IMR-90 (cell line): ENCODE results near the gene FOLR2. TPM values are rescaled to one million over a fixed set of nuclear protein-coding genes. Genes with fewer than 3 reads are reported as not detected.

Experiments
- ATAC-seq: fragments of 200-7000 bp; cut with Tn5 transposase; 2 replicates; pipeline ENCODE4 v1.9.1; 2020; ENCODE audit warnings: low read depth, mild to moderate bottlenecking, moderate library complexity
- BruUV-seq: library from RNA; stranded (reverse); fragments of 400-500 nt; replicated peaks from 2 replicates; lab custom pipeline; 2021; lab: Mats Ljungman, UMichigan
- CTCF ChIA-PET: fragments of 300-600 bp; formaldehyde crosslinking; extraction: SDS; loops from one replicate; lab custom pipeline; 2021; ENCODE audit warnings: antibody characterized with exemption; lab: Yijun Ruan, JAX
- POLR2A ChIA-PET: fragments of 300-600 bp; sonication (Branson Sonifier 250); formaldehyde crosslinking; loops from one replicate; lab custom pipeline; 2022; ENCODE audit warnings: antibody characterized with exemption; ENCODE audit not compliant: unreplicated experiment; lab: Charles Lee
- DNase-seq: peaks from one replicate; pipeline ENCODE4 v3.0.0; 2013
- H2AFZ ChIP-seq: replicated peaks from 2 replicates; pipeline ENCODE3; 2013; ENCODE audit warnings: low read length, mild to moderate bottlenecking; ENCODE audit not compliant: poor library complexity
- H2AK5ac ChIP-seq: 2 replicates; pipeline ENCODE4 v1.6.1; 2013; ENCODE audit warnings: low read depth, low read length, inconsistent platforms
- H2AK9ac ChIP-seq: replicated peaks from 2 replicates; pipeline ENCODE3; 2013; ENCODE audit warnings: mild to moderate bottlenecking, low read depth, low read length, moderate library complexity; ENCODE audit not compliant: poor library complexity
- H2BK120ac ChIP-seq: 2 replicates; pipeline ENCODE4 v1.6.1; 2013; ENCODE audit warnings: low read depth, low read length, inconsistent platforms
- H2BK15ac ChIP-seq: 3 replicates; pipeline ENCODE4 v1.6.1; 2013; ENCODE audit warnings: low read depth, low read length, inconsistent platforms
- H2BK20ac ChIP-seq: 2 replicates; pipeline ENCODE4 v1.6.1; 2013; ENCODE audit warnings: low read depth, mild to moderate bottlenecking, inconsistent platforms, low read length, moderate library complexity
- H2BK5ac ChIP-seq: 2 replicates; pipeline ENCODE4 v1.6.1; 2013; ENCODE audit warnings: mild to moderate bottlenecking, low read depth, low read length, inconsistent platforms; ENCODE audit not compliant: poor library complexity, severe bottlenecking
- H3K14ac ChIP-seq: replicated peaks from 2 replicates; pipeline ENCODE4 v1.6.1; 2013; ENCODE audit warnings: low read depth, low read length, inconsistent platforms
- H3K18ac ChIP-seq: 2 replicates; pipeline ENCODE4 v1.6.1; 2013; ENCODE audit warnings: low read depth, low read length, control low read depth
- H3K23ac ChIP-seq: 2 replicates; pipeline ENCODE4 v1.6.1; 2013; ENCODE audit warnings: low read depth, low read length, inconsistent platforms
- H3K27ac ChIP-seq: 2 replicates; pipeline ENCODE4 v1.5.1; 2013; ENCODE audit warnings: mild to moderate bottlenecking, control low read depth, low read length; ENCODE audit not compliant: insufficient read depth
- H3K27me3 ChIP-seq: 2 replicates; pipeline ENCODE4 v1.6.1; 2013; ENCODE audit warnings: low read length; ENCODE audit not compliant: control insufficient read depth, insufficient read depth
- H3K36me3 ChIP-seq: 2 replicates; pipeline ENCODE4 v1.6.1; 2013; ENCODE audit warnings: low read length, mixed read lengths; ENCODE audit not compliant: control insufficient read depth, insufficient read depth
- H3K4ac ChIP-seq: 2 replicates; pipeline ENCODE4 v1.6.1; 2013; ENCODE audit warnings: low read depth, low read length, inconsistent platforms
- H3K4me1 ChIP-seq: 2 replicates; pipeline ENCODE4 v1.6.1; 2013; ENCODE audit warnings: low read length, mixed read lengths; ENCODE audit not compliant: control insufficient read depth, insufficient read depth
- H3K4me2 ChIP-seq: 2 replicates; pipeline ENCODE4 v1.6.1; 2013; ENCODE audit warnings: low read depth, mild to moderate bottlenecking, control low read depth, low read length, moderate library complexity
- H3K4me3 ChIP-seq: 2 replicates; pipeline ENCODE4 v1.5.1; 2013; ENCODE audit warnings: low read depth, mild to moderate bottlenecking, control low read depth, low read length, moderate library complexity; ENCODE audit not compliant: insufficient read depth
- H3K56ac ChIP-seq: 2 replicates; pipeline ENCODE4 v1.6.1; 2013; ENCODE audit warnings: low read length, inconsistent platforms; ENCODE audit not compliant: insufficient read depth; ENCODE audit errors: extremely low read depth
- H3K79me1 ChIP-seq, 2 experiments: 2 replicates each; pipeline ENCODE4 v1.6.1; 2013; ENCODE audit warnings: low read length in 2 of 2, inconsistent platforms in 1 of 2, low read depth in 1 of 2
- H3K9ac ChIP-seq: 2 replicates; pipeline ENCODE4 v1.6.1; 2013; ENCODE audit warnings: low read depth, low read length, control low read depth
- H3K9me1 ChIP-seq: 2 replicates; pipeline ENCODE4 v1.6.1; 2013; ENCODE audit warnings: low read length, inconsistent platforms; ENCODE audit not compliant: insufficient read depth
- H3K9me3 ChIP-seq: 2 replicates; pipeline ENCODE4 v1.6.1; 2013; ENCODE audit warnings: low read length; ENCODE audit not compliant: control insufficient read depth, insufficient read depth
- H4K20me1 ChIP-seq: 2 replicates; pipeline ENCODE4 v1.6.1; 2013; ENCODE audit warnings: low read length, inconsistent platforms; ENCODE audit not compliant: insufficient read depth
- H4K5ac ChIP-seq: 2 replicates; pipeline ENCODE4 v1.6.1; 2013; ENCODE audit warnings: mild to moderate bottlenecking, low read depth, low read length, control low read depth
- H4K8ac ChIP-seq, 2 experiments: 2 replicates each; pipeline ENCODE4 v1.6.1; 2013; ENCODE audit warnings: low read depth in 2 of 2, low read length in 2 of 2, control low read depth in 1 of 2, inconsistent platforms in 1 of 2
- H4K91ac ChIP-seq: 2 replicates; pipeline ENCODE4 v1.6.1; 2013; ENCODE audit warnings: low read depth, low read length, inconsistent platforms; ENCODE audit not compliant: insufficient read depth
- BHLHE40 ChIP-seq: fragments of 150-350 bp; IDR thresholded peaks from 2 replicates; pipeline ENCODE4 v1.6.1; 2016; ENCODE audit warnings: mild to moderate bottlenecking, low read depth, low read length
- FOS ChIP-seq: fragments of 150-350 bp; IDR thresholded peaks from 2 replicates; pipeline ENCODE4 v1.6.1; 2016; ENCODE audit warnings: low read depth, low read length
- MAFK ChIP-seq: IDR thresholded peaks from 2 replicates; pipeline ENCODE4 v1.6.1; 2012; ENCODE audit warnings: low read depth, low read length, improper control_type of control experiment
- NFE2L2 ChIP-seq: fragments of 150-350 bp; IDR thresholded peaks from 2 replicates; pipeline ENCODE4 v1.6.1; 2016; ENCODE audit warnings: low read depth, mild to moderate bottlenecking, low read length
- WGBS, 2 experiments: methylation state at CpG; one replicate each; pipeline versions ENCODE4 v1.1.5 to v1.1.7; 2013; ENCODE audit warnings: missing lambda C conversion rate in 2 of 2; ENCODE audit not compliant: insufficient read length in 1 of 2; ENCODE audit errors: extremely low coverage in 2 of 2; 5-methylcytosine and 5-hydroxymethylcytosine counted together
- dilution Hi-C: fragments of 300-500 bp; cut with HindIII; formaldehyde crosslinking; loops from one replicate; pipeline ENCODE4 v1.14.3; 2018; ENCODE audit warnings: low sequenced_read_pairs; ENCODE audit not compliant: unreplicated experiment
- in situ Hi-C: fragments of 300-500 bp; cut with MboI; formaldehyde crosslinking; loops from 3 replicates; pipeline ENCODE4 v1.14.3; 2019; ENCODE audit warnings: low sequenced_read_pairs, inconsistent platforms, mixed read lengths
- intact Hi-C: fragments of 100-400 bp; cut with micrococcal nuclease; formaldehyde crosslinking; loops from 2 replicates; pipeline ENCODE4 v1.10.0; 2022
- polyA plus RNA-seq, 3 experiments: library from polyadenylated mRNA; depleted of rRNA; stranded (reverse); fragments of >200 nt; gene quantifications; 2 replicates each; pipeline ENCODE4 v1.2.3, GENCODE V29; 2012; ENCODE audit warnings: low replicate concordance in 1 of 3
- total RNA-seq: library from RNA; depleted of rRNA; stranded (reverse); fragments of >200 nt; gene quantifications from 2 replicates; pipeline ENCODE4 v1.2.3, GENCODE V29; 2012

FOLR2 gene
- total and polyA plus RNA-seq, 2 of the 4 experiments (the other 2 are of a cell fraction) = not detected

- Histone ChIP-seq H2BK20ac (no peak overlapping the region), H2BK5ac (no peak overlapping the region), H3K27ac (no peak overlapping the region), H3K27me3 (peaks cover 19% of the 10 kb centered on the region), H3K9ac (no peak overlapping the region), H2AFZ (peak overlapping the region; percentile 9), H3K4ac (no peak overlapping the region), H4K20me1 (no peaks in the 10 kb centered on the region), H3K56ac (no peak overlapping the region), H3K79me1 (no peaks in the 10 kb centered on the region), H3K4me2 (no peak overlapping the region), H2AK5ac (no peak overlapping the region), H4K8ac (no peak overlapping the region), H3K23ac (no peak overlapping the region), H3K9me1 (no peaks in the 10 kb centered on the region), H3K9me3 (no peaks in the 10 kb centered on the region), H4K91ac (no peak overlapping the region), H3K4me1 (no peaks in the 10 kb centered on the region; the same call in 1 of the 2 replicates), H2BK15ac (no peak overlapping the region), H3K14ac (no peak overlapping the region), H3K18ac (no peak overlapping the region), H3K4me3 (no peak overlapping the region), H3K36me3 (no peaks in the 10 kb centered on the region), H4K5ac (no peak overlapping the region), H2AK9ac (no peak overlapping the region), H2BK120ac (no peak overlapping the region)
- 0% methylated on average over 1 of the region's 4 CpGs; no CpG with 5 or more reads in 1 of the 2 experiments for WGBS, 2 experiments
- no TSS peak for BruUV-seq
- in situ Hi-C loops (no loop called here), dilution Hi-C loops (no loop called here), intact Hi-C loops (no loop called here)
- peak; percentile 30; the same call in 1 of the 2 replicates for TF ChIP-seq FOS
- no peak for TF ChIP-seq BHLHE40
- peak; percentile 24; the same call in 1 of the 2 replicates for TF ChIP-seq MAFK
- peak; percentile 77 for TF ChIP-seq NFE2L2
- peak; percentile 82 for DNase-seq
- CTCF ChIA-PET = interaction anchor here (1.0 kb wide), 1 partner anchor 15 kb away, joined by 3 read pairs; no protein-coding TSS in a partner anchor
- ATAC-seq = peak; percentile 81
- POLR2A ChIA-PET = no interaction called here
Observed at GRCh38 chr11:72263361-72263760, 46.8 kb downstream of the FOLR2 start.
